ENCODE results near the gene PTBP3.

GRCh38 chr9:112261133-112261532, 72.3 kb downstream of the PTBP3 start:
- no peak for TF ChIP-seq CTCF (IDR thresholded peaks at IDR 0.05)
- TF ChIP-seq PBX3 (IDR thresholded peaks at IDR 0.05) = no peak

Measured in A549 (cell line).